Endothelial cell of umbilical vein (primary cell): ENCODE results near the gene BHLHE41. TPM values are rescaled to one million over a fixed set of nuclear protein-coding genes. Genes with fewer than 3 reads are reported as not detected.

Source experiments
- BruUV-seq: library from RNA; stranded (reverse); fragments of 400-500 nt; replicated peaks from 2 replicates; lab custom pipeline; 2021; lab: Mats Ljungman, UMichigan
- CTCF ChIA-PET: fragments of 300-600, 350-600 bp; sonication (Branson Sonifier 250); formaldehyde crosslinking; loops from one replicate; lab custom pipeline; 2021; ENCODE audit warnings: antibody characterized with exemption, inconsistent platforms; lab: Charles Lee
- POLR2A ChIA-PET: fragments of 300-600, 350-600 bp; sonication (Branson Sonifier 250); formaldehyde crosslinking; loops from one replicate; lab custom pipeline; 2021; ENCODE audit warnings: antibody characterized with exemption, inconsistent platforms; lab: Charles Lee
- DNase-seq: peaks from one replicate; pipeline ENCODE4 v3.0.0-alpha.2; 2011; ENCODE audit warnings: low read depth, low spot score
- FAIRE-seq: peaks from 2 replicates; lab custom pipeline; 2011; peaks lifted over from hg19 to GRCh38; lab: Jason Lieb, UNC
- H2AFZ ChIP-seq: 2 replicates; pipeline ENCODE4 v1.6.0; 2012; ENCODE audit warnings: low read depth, low read length, control low read depth, inconsistent platforms
- H3K27ac ChIP-seq: 2 replicates; pipeline ENCODE4 v1.5.1; 2011; ENCODE audit warnings: low read depth, mild to moderate bottlenecking, control low read depth, low read length, moderate library complexity; ENCODE audit not compliant: insufficient read depth
- H3K27me3 ChIP-seq, 2 experiments: 2 replicates each; pipeline versions ENCODE4 v1.6.0 to v1.6.1; 2011; ENCODE audit warnings: low read length in 2 of 2, mixed read lengths in 1 of 2; ENCODE audit not compliant: control insufficient read depth in 2 of 2, insufficient read depth in 2 of 2
- H3K36me3 ChIP-seq, 2 experiments: 2 replicates in 1 of 2; 3 replicates in 1 of 2; pipeline ENCODE4 v1.5.1; 2011; ENCODE audit warnings: low read length in 2 of 2, mild to moderate bottlenecking in 1 of 2, moderate library complexity in 1 of 2; ENCODE audit not compliant: control insufficient read depth in 2 of 2, insufficient read depth in 2 of 2; ENCODE audit errors: extremely low read depth in 1 of 2
- H3K4me1 ChIP-seq: 3 replicates; pipeline ENCODE4 v1.5.1; 2011; ENCODE audit warnings: mild to moderate bottlenecking, low read length; ENCODE audit not compliant: control insufficient read depth, insufficient read depth; ENCODE audit errors: extremely low read depth
- H3K4me2 ChIP-seq: 2 replicates; pipeline ENCODE4 v1.6.1; 2011; ENCODE audit warnings: low read length, control low read depth, mixed read lengths; ENCODE audit not compliant: insufficient read depth
- H3K4me3 ChIP-seq, 3 experiments: fragments of 200-600 bp in 1 of 3; sonication (generic), shearing (Covaris generic) in 1 of 3; replicated peaks in 1 of 3; 2 replicates each; pipeline ENCODE4 v1.5.1; 2011 to 2016; ENCODE audit warnings: control low read depth in 3 of 3, low read length in 3 of 3, mild to moderate bottlenecking in 2 of 3, inconsistent platforms in 1 of 3, low read depth in 1 of 3, moderate library complexity in 1 of 3; ENCODE audit not compliant: insufficient read depth in 1 of 3
- H3K79me2 ChIP-seq: 2 replicates; pipeline ENCODE4 v1.6.0; 2012; ENCODE audit warnings: low read length, inconsistent platforms; ENCODE audit not compliant: control insufficient read depth, insufficient read depth
- H3K9ac ChIP-seq: replicated peaks from 2 replicates; pipeline ENCODE3; 2011; ENCODE audit warnings: low read length, control low read depth; ENCODE audit not compliant: insufficient read depth; ENCODE audit errors: extremely low read depth
- H3K9me1 ChIP-seq: replicated peaks from 3 replicates; pipeline ENCODE4 v1.6.0; 2011; ENCODE audit warnings: mild to moderate bottlenecking, low read length; ENCODE audit not compliant: control insufficient read depth, insufficient read depth; ENCODE audit errors: extremely low read depth
- H3K9me3 ChIP-seq: replicated peaks from 2 replicates; pipeline ENCODE4 v1.5.1; 2012; ENCODE audit warnings: low read length, inconsistent platforms; ENCODE audit not compliant: control insufficient read depth, insufficient read depth
- H4K20me1 ChIP-seq: replicated peaks from 2 replicates; pipeline ENCODE3; 2011; ENCODE audit warnings: mild to moderate bottlenecking, low read length; ENCODE audit not compliant: control insufficient read depth, insufficient read depth; ENCODE audit errors: extremely low read depth
- CTCF ChIP-seq, 2 donors: IDR thresholded peaks; 1 replicate in 1 of 2; 2 replicates in 1 of 2; pipeline ENCODE4 v1.5.1; 2011; ENCODE audit warnings: low read length in 2 of 2, mild to moderate bottlenecking in 2 of 2, moderate library complexity in 2 of 2, control low read depth in 1 of 2, inconsistent platforms in 1 of 2, low read depth in 1 of 2; ENCODE audit not compliant: insufficient read depth in 1 of 2; ENCODE audit errors: extremely low read depth in 1 of 2
- EZH2 ChIP-seq: IDR thresholded peaks from 2 replicates; pipeline ENCODE4 v1.6.1; 2012; ENCODE audit warnings: borderline replicate concordance, low read depth, mild to moderate bottlenecking, moderate library complexity, low read length, inconsistent platforms; ENCODE audit not compliant: severe bottlenecking
- FOS ChIP-seq: IDR thresholded peaks from 2 replicates; pipeline ENCODE4 v1.6.1; 2011; ENCODE audit warnings: mild to moderate bottlenecking, low read length, moderate library complexity, borderline replicate concordance; ENCODE audit not compliant: insufficient read depth
- GATA2 ChIP-seq: IDR thresholded peaks from 2 replicates; pipeline ENCODE4 v1.7.0; 2011; ENCODE audit warnings: low read depth, mild to moderate bottlenecking, moderate library complexity, mixed read lengths, low read length; ENCODE audit not compliant: insufficient read length, insufficient read depth
- JUN ChIP-seq: IDR thresholded peaks from 2 replicates; pipeline ENCODE4 v1.6.1; 2011; ENCODE audit warnings: borderline replicate concordance, low read depth; ENCODE audit not compliant: insufficient read length, insufficient read depth
- MAX ChIP-seq: IDR thresholded peaks from 2 replicates; pipeline ENCODE4 v1.6.1; 2011; ENCODE audit not compliant: insufficient read depth, insufficient read length
- MYC ChIP-seq: IDR thresholded peaks from one replicate; pipeline ENCODE4 v1.6.1; 2011; ENCODE audit warnings: mild to moderate bottlenecking, low read depth, low read length
- POLR2A ChIP-seq: IDR thresholded peaks from 2 replicates; pipeline ENCODE4 v1.6.1; 2012; ENCODE audit warnings: low read depth, mild to moderate bottlenecking, control low read depth, low read length
- POLR2AphosphoS5 ChIP-seq: IDR thresholded peaks from 2 replicates; pipeline ENCODE4 v1.6.1; 2012; ENCODE audit warnings: low read depth, mild to moderate bottlenecking, control low read depth, low read length, moderate library complexity; ENCODE audit not compliant: insufficient read depth
- dilution Hi-C: fragments of 300-500 bp; cut with MboI; formaldehyde crosslinking; loops from one replicate; pipeline ENCODE4 v1.15.0; 2019; ENCODE audit warnings: low sequenced_read_pairs; ENCODE audit not compliant: extremely low pct_ligation_motif_present
- intact Hi-C: fragments of 100-400 bp; cut with micrococcal nuclease; formaldehyde crosslinking; loops from one replicate; pipeline ENCODE4 v1.10.0; 2022
- polyA plus RNA-seq, 4 experiments: library from polyadenylated mRNA; depleted of rRNA in 3 of 4; stranded (reverse) in 3 of 4; unstranded in 1 of 4; fragments of >200 nt; gene quantifications; 2 replicates each; pipeline versions ENCODE4 v1.2.1 to v1.2.3, GENCODE V29; 2011 to 2012; ENCODE audit warnings: missing spikeins in 1 of 4
- total RNA-seq: library from RNA; stranded (reverse); gene quantifications from 2 replicates; pipeline ENCODE4 v1.2.3, GENCODE V29; 2021

Gene BHLHE41
- total and polyA plus RNA-seq, 2 donors (not counting 3 experiments of a cell fraction or from before 2014, with no cell fraction given) = 0.12 to 0.24 TPM

GRCh38 chr12:26133521-26133920 lies 8.7 kb upstream of the BHLHE41 start:
- peaks cover 11 to 29% of the 10 kb centered on the region in 2 experiments for H3K27me3 ChIP-seq
- intact Hi-C loops = no loop called here
- dilution Hi-C loops = no loop called here
- H3K4me1 ChIP-seq = no peaks in the 10 kb centered on the region
- H3K9me1 ChIP-seq = no peaks in the 10 kb centered on the region
- no peaks in the 10 kb centered on the region for H3K79me2 ChIP-seq
- no peak overlapping the region for H3K4me3 ChIP-seq
- DNase-seq (no peak), FAIRE-seq (no peak)
- ChIA-PET POLR2A (no interaction called here), CTCF (interaction anchor here (0.8 to 1.9 kb wide), 5 partner anchors 9 to 82 kb away, joined by 3 to 5 read pairs (median 3); no protein-coding TSS in a partner anchor)
- no peaks in the 10 kb centered on the region for H3K9me3 ChIP-seq
- no peak overlapping the region for H3K4me2 ChIP-seq
- no TSS peak for BruUV-seq
- TF ChIP-seq POLR2A (no peak), EZH2 (no peak), GATA2 (no peak), MAX (no peak), POLR2AphosphoS5 (no peak), FOS (no peak), JUN (no peak), MYC (no peak), CTCF (IDR thresholded peaks at IDR 0.05; ENCODE audit: extremely low read depth in 1 of 2, insufficient read depth in 1 of 2, low read depth in 1 of 2, low read length in 2 of 2) (no peak)
- no peaks in the 10 kb centered on the region for H3K36me3 ChIP-seq
- H3K9ac ChIP-seq = no peak overlapping the region
- no peak overlapping the region for H3K27ac ChIP-seq
- H4K20me1 ChIP-seq = no peaks in the 10 kb centered on the region
- no peak overlapping the region for H2AFZ ChIP-seq
